HCT116 (cell line): ENCODE measurements around the gene FRS2. TPM values are rescaled to one million over a fixed set of nuclear protein-coding genes. Genes with fewer than 3 reads are reported as not detected.
"Not testable (repeated sequence)": the region's sequence is repeated elsewhere in the genome, so short reads cannot be mapped to it uniquely, and the experiment has no call there.

Experiments used
- ATAC-seq: fragments of 200-7000 bp; cut with Tn5 transposase; 2 replicates; pipeline ENCODE4 v1.9.1; 2020; ENCODE audit warnings: mild to moderate bottlenecking, moderate library complexity
- BruUV-seq: library from RNA; stranded (reverse); fragments of 400-500 nt; replicated peaks from 2 replicates; lab custom pipeline; 2021; lab: Mats Ljungman, UMichigan
- CTCF ChIA-PET: fragments of 300-600 bp; sonication (Branson Sonifier 250); formaldehyde crosslinking; loops from one replicate; lab custom pipeline; 2021; ENCODE audit warnings: antibody characterized with exemption; lab: Charles Lee
- POLR2A ChIA-PET: fragments of 300-600, 350-600 bp; sonication (Branson Sonifier 250); formaldehyde crosslinking; loops from one replicate; lab custom pipeline; 2021; ENCODE audit warnings: antibody characterized with exemption; lab: Charles Lee
- RAD21 ChIA-PET, 2 experiments: fragments of 300-600 bp; sonication (Branson Sonifier 250); formaldehyde crosslinking; loops; one replicate each; lab custom pipeline; 2023; ENCODE audit warnings: low total read pairs in 2 of 2; ENCODE audit not compliant: uncharacterized antibody in 2 of 2, unreplicated experiment in 2 of 2, low non-redundant PET in 1 of 2; lab: Charles Lee
- DNase-seq: peaks from one replicate; pipeline ENCODE4 v3.0.0-alpha.2; 2010; ENCODE audit warnings: low read depth, low spot score
- H2AFZ ChIP-seq: fragments of 200-600 bp; shearing (Covaris generic), sonication (generic); 2 replicates; pipeline ENCODE4 v1.6.1; 2017; ENCODE audit warnings: low read depth, mixed run types, mixed read lengths, antibody characterized with exemption, low read length; ENCODE audit not compliant: poor library complexity, severe bottlenecking
- H3K27ac ChIP-seq: 2 replicates; pipeline ENCODE4 v1.5.1; 2012; ENCODE audit warnings: low read depth, low read length
- H3K27me3 ChIP-seq: fragments of 200-600 bp; sonication (generic); 2 replicates; pipeline ENCODE4 v1.6.1; 2016; ENCODE audit warnings: mixed run types, low read length, mixed read lengths; ENCODE audit not compliant: insufficient read depth
- H3K36me3 ChIP-seq, 2 experiments: fragments of 200-500 bp in 1 of 2; fragments of 200-600 bp in 1 of 2; sonication (Bioruptor generic) in 1 of 2; sonication (generic) in 1 of 2; 2 replicates each; pipeline versions ENCODE4 v1.5.1 to v1.6.1; 2014 to 2016; ENCODE audit warnings: low read length in 2 of 2, inconsistent platforms in 1 of 2, mixed read lengths in 1 of 2, mixed run types in 1 of 2; ENCODE audit not compliant: insufficient read depth in 2 of 2, control insufficient read depth in 1 of 2
- H3K4me1 ChIP-seq, 2 experiments: fragments of 200-600 bp in 1 of 2; sonication (generic) in 1 of 2; 2 replicates each; pipeline versions ENCODE4 v1.5.1 to v1.6.1; 2012 to 2017; ENCODE audit warnings: low read length in 2 of 2, inconsistent platforms in 1 of 2, mild to moderate bottlenecking in 1 of 2, mixed read lengths in 1 of 2, mixed run types in 1 of 2, moderate library complexity in 1 of 2; ENCODE audit not compliant: insufficient read depth in 2 of 2, control insufficient read depth in 1 of 2
- H3K4me2 ChIP-seq: fragments of 200-600 bp; sonication (generic); 2 replicates; pipeline ENCODE4 v1.6.1; 2017; ENCODE audit warnings: mixed run types, low read length, mixed read lengths
- H3K4me3 ChIP-seq, 2 experiments: fragments of 200-600 bp in 1 of 2; sonication (generic) in 1 of 2; replicated peaks in 1 of 2; 2 replicates each; pipeline ENCODE4 v1.5.1; 2011 to 2016; ENCODE audit warnings: low read length in 2 of 2, control low read depth in 1 of 2, low read depth in 1 of 2, mild to moderate bottlenecking in 1 of 2, mixed read lengths in 1 of 2, mixed run types in 1 of 2
- H3K79me2 ChIP-seq: fragments of 200-600 bp; sonication (generic); 2 replicates; pipeline ENCODE4 v1.6.1; 2017; ENCODE audit warnings: mild to moderate bottlenecking, mixed run types, low read length, moderate library complexity, mixed read lengths; ENCODE audit not compliant: insufficient read depth
- H3K9ac ChIP-seq: fragments of 200-600 bp; sonication (generic); 2 replicates; pipeline ENCODE4 v1.6.1; 2016; ENCODE audit warnings: low read length, mixed read lengths
- H3K9me2 ChIP-seq: fragments of 200-600 bp; sonication (generic), shearing (Covaris generic); 2 replicates; pipeline ENCODE4 v1.6.1; 2017; ENCODE audit warnings: mixed run types, mild to moderate bottlenecking, moderate library complexity; ENCODE audit not compliant: insufficient read depth
- H3K9me3 ChIP-seq, 2 experiments: fragments of 200-500 bp in 1 of 2; fragments of 200-600 bp in 1 of 2; sonication (Bioruptor generic) in 1 of 2; sonication (generic) in 1 of 2; 2 replicates each; pipeline ENCODE4 v1.6.1; 2014 to 2017; ENCODE audit warnings: low read length in 2 of 2, mixed read lengths in 2 of 2, inconsistent platforms in 1 of 2, low read depth in 1 of 2, mild to moderate bottlenecking in 1 of 2, mixed run types in 1 of 2, moderate library complexity in 1 of 2; ENCODE audit not compliant: control insufficient read depth in 1 of 2, insufficient read depth in 1 of 2
- H4K20me1 ChIP-seq: fragments of 200-600 bp; sonication (generic), shearing (Covaris generic); 2 replicates; pipeline ENCODE4 v1.6.1; 2017; ENCODE audit warnings: mixed run types, mild to moderate bottlenecking, moderate library complexity; ENCODE audit not compliant: insufficient read depth
- EZH2 ChIP-seq: fragments of 200-600 bp; sonication (generic); IDR thresholded peaks from 2 replicates; pipeline ENCODE4 v1.6.1; 2017; ENCODE audit warnings: antibody characterized with exemption, mixed run types
- EZH2phosphoT487 ChIP-seq: fragments of 200-600 bp; IDR thresholded peaks from 2 replicates; pipeline ENCODE4 v1.6.1; 2018; ENCODE audit warnings: antibody characterized with exemption, borderline replicate concordance
- JUND ChIP-seq: IDR thresholded peaks from 2 replicates; pipeline ENCODE4 v1.6.1; 2012
- MAX ChIP-seq: IDR thresholded peaks from 2 replicates; pipeline ENCODE4 v1.6.1; 2012
- POLR2A ChIP-seq: IDR thresholded peaks from 2 replicates; pipeline ENCODE4 v1.7.0; 2011; ENCODE audit warnings: borderline replicate concordance; ENCODE audit not compliant: insufficient read depth, insufficient read length; ENCODE audit errors: extremely low read depth
- POLR2AphosphoS5 ChIP-seq: IDR thresholded peaks from 2 replicates; pipeline ENCODE4 v1.6.1; 2011; ENCODE audit warnings: mild to moderate bottlenecking, low read depth, low read length, moderate library complexity
- SIN3A ChIP-seq: IDR thresholded peaks from 2 replicates; pipeline ENCODE4 v1.6.1; 2012; ENCODE audit warnings: low read depth
- SRF ChIP-seq: IDR thresholded peaks from 2 replicates; pipeline ENCODE4 v1.6.1; 2012; ENCODE audit warnings: low read depth
- TCF7L2 ChIP-seq: IDR thresholded peaks from 2 replicates; pipeline ENCODE4 v1.7.0; 2011; ENCODE audit warnings: borderline replicate concordance, inconsistent platforms; ENCODE audit not compliant: insufficient read depth, insufficient read length; ENCODE audit errors: extremely low read depth
- YY1 ChIP-seq: IDR thresholded peaks from 2 replicates; pipeline ENCODE4 v1.6.1; 2011; ENCODE audit warnings: low read length, low read depth, moderate library complexity, mild to moderate bottlenecking; ENCODE audit not compliant: insufficient replicate concordance; ENCODE audit errors: extremely low read depth
- ZBTB33 ChIP-seq: IDR thresholded peaks from 2 replicates; pipeline ENCODE4 v1.6.1; 2011; ENCODE audit warnings: mild to moderate bottlenecking, low read length, moderate library complexity; ENCODE audit not compliant: insufficient replicate concordance; ENCODE audit errors: extremely low read depth
- ZFX ChIP-seq: fragments of 450-650 bp; IDR thresholded peaks from 2 replicates; pipeline ENCODE4 v1.6.1; 2017
- intact Hi-C: fragments of 100-400 bp; cut with micrococcal nuclease; formaldehyde crosslinking; loops from 2 replicates; pipeline ENCODE4 v1.10.0; 2022
- total RNA-seq: library from RNA; stranded (reverse); gene quantifications from one replicate; pipeline ENCODE4 v1.2.1, GENCODE V29; 2021; ENCODE audit not compliant: unreplicated experiment

FRS2 gene
- total RNA-seq, 1 experiment from 2014 or later, result 14.7 TPM

- intact Hi-C loops, H3K27ac ChIP-seq, H3K27me3 ChIP-seq, H2AFZ ChIP-seq, H3K79me2 ChIP-seq, H3K4me2 ChIP-seq, H3K9me2 ChIP-seq, DNase-seq, H3K4me3 ChIP-seq, H3K4me1 ChIP-seq, ATAC-seq, RAD21 ChIA-PET, CTCF ChIA-PET, H3K9ac ChIP-seq, POLR2A ChIA-PET, H3K9me3 ChIP-seq: not testable (repeated sequence)
- Histone ChIP-seq H4K20me1 (peaks cover 12% of the 10 kb centered on the region; the same call in 1 of the 2 replicates), H3K36me3 (peaks cover 17 to 21% of the 10 kb centered on the region in 2 experiments)
- TSS peak; percentile 3 for BruUV-seq
Observed at GRCh38 chr12:69604275-69604674, 134.1 kb downstream of the FRS2 start.

- POLR2A ChIA-PET, result no interaction called here
- TF ChIP-seq POLR2A (no peak), POLR2AphosphoS5 (no peak), TCF7L2 (no peak), SRF (no peak), YY1 (no peak), MAX (no peak), ZFX (no peak), EZH2phosphoT487 (no peak), ZBTB33 (no peak), EZH2 (no peak), JUND (no peak), SIN3A (no peak)
- Histone ChIP-seq H3K9ac (no peak overlapping the region), H4K20me1 (no peaks in the 10 kb centered on the region), H3K4me3 (no peak overlapping the region), H2AFZ (no peak overlapping the region), H3K9me2 (no peaks in the 10 kb centered on the region), H3K27ac (no peak overlapping the region), H3K4me1 (no peaks in the 10 kb centered on the region), H3K79me2 (no peaks in the 10 kb centered on the region), H3K4me2 (no peak overlapping the region), H3K9me3 (no peaks in the 10 kb centered on the region), H3K36me3 (no peaks in the 10 kb centered on the region), H3K27me3 (peaks cover 22% of the 10 kb centered on the region)
- DNase-seq, result no peak
- intact Hi-C loops, result no loop called here
- RAD21 ChIA-PET, result no interaction called here
- CTCF ChIA-PET, result no interaction called here
- BruUV-seq, result no TSS peak
- ATAC-seq, result no peak
Observed at GRCh38 chr12:69608114-69608513, 137.9 kb downstream of the FRS2 start.
